Omental fat pad (tissue), 4 donors: ENCODE measurements around the gene ERC2. TPM values are rescaled to one million over a fixed set of nuclear protein-coding genes. Genes with fewer than 3 reads are reported as not detected.

ENCODE experiments used
- ATAC-seq: fragments of 150-250 bp; one replicate; pipeline ENCODE4 v1.9.1; 2016; ENCODE audit warnings: mild to moderate bottlenecking, moderate library complexity; ENCODE audit not compliant: low FRiP score
- DNase-seq: peaks from one replicate; pipeline ENCODE4 v3.0.0-alpha.2; 2019; ENCODE audit warnings: low spot score
- CTCF ChIP-seq, 3 donors: fragments of 450-650 bp; IDR thresholded peaks; one replicate each; pipeline ENCODE4 v1.5.1; 2016 to 2017; ENCODE audit warnings: antibody characterized with exemption in 3 of 3, mild to moderate bottlenecking in 3 of 3, moderate library complexity in 2 of 3
- total RNA-seq, 4 donors: library from RNA; depleted of rRNA; stranded (reverse); fragments of >200 nt; gene quantifications; one replicate each; pipeline ENCODE4 v1.1.0, GENCODE V29; 2016

Gene ERC2
- total RNA-seq, 4 donors from 2014 or later = 0.75 to 4.2 (median 2.3) TPM; not detected in 1

- DNase-seq = no peak
- no peak for ATAC-seq
- TF ChIP-seq CTCF (IDR thresholded peaks at IDR 0.05) = no peak
These were observed 561.4 kb downstream of the ERC2 start for GRCh38 chr3:55906896-55907295.

- ATAC-seq = no peak
- no peak for DNase-seq
- TF ChIP-seq CTCF (IDR thresholded peaks at IDR 0.05) = no peak
These were observed 563.6 kb downstream of the ERC2 start for GRCh38 chr3:55904716-55905115.

GRCh38 chr3:55903680-55904079 is 564.6 kb downstream of the ERC2 start:
- no peak for TF ChIP-seq CTCF (IDR thresholded peaks at IDR 0.05)
- no peak for ATAC-seq
- no peak for DNase-seq

- ATAC-seq (no peak), DNase-seq (no peak)
- TF ChIP-seq CTCF (IDR thresholded peaks at IDR 0.05) = no peak
These were observed 565.9 kb downstream of the ERC2 start for GRCh38 chr3:55902221-55902900.

GRCh38 chr3:55899887-55900286 is 568.4 kb downstream of the ERC2 start:
- ATAC-seq = no peak
- TF ChIP-seq CTCF (IDR thresholded peaks at IDR 0.05) = no peak
- DNase-seq = no peak

- TF ChIP-seq CTCF (IDR thresholded peaks at IDR 0.05) = no peak
- ATAC-seq (no peak), DNase-seq (no peak)
These were observed 570.6 kb downstream of the ERC2 start for GRCh38 chr3:55897573-55898224.
